ENCODE results near the gene CREBRF.

The CREBRF gene

GRCh38 chr5:173089581-173089980 is 33.4 kb downstream of the CREBRF start:
- Histone ChIP-seq H3K36me3 (replicated peaks; ENCODE audit: insufficient read depth, low read length) (no peaks in the 10 kb centered on the region), H3K27ac (ENCODE audit: low read length) (no peak overlapping the region), H3K9ac (ENCODE audit: low read length) (no peak overlapping the region), H3K4me1 (ENCODE audit: low read length) (no peaks in the 10 kb centered on the region), H4K20me1 (ENCODE audit: insufficient read depth, low read length) (no peaks in the 10 kb centered on the region), H3F3A (ENCODE audit: insufficient read depth, low read length) (no peaks in the 10 kb centered on the region), H3K9me2 (replicated peaks; ENCODE audit: insufficient read depth, low read length) (no peaks in the 10 kb centered on the region), H3K4me3 (ENCODE audit: low read length) (no peak overlapping the region), H2AFZ (ENCODE audit: low read length) (no peak overlapping the region), H3K27me3 (replicated peaks; ENCODE audit: insufficient read depth, low read length) (no peaks in the 10 kb centered on the region), H3K79me2 (ENCODE audit: low read length) (no peaks in the 10 kb centered on the region), H3K9me3 (replicated peaks; ENCODE audit: insufficient read depth, low read length) (no peaks in the 10 kb centered on the region), H3K4me2 (ENCODE audit: low read depth, low read length) (no peak overlapping the region)
- DNase-seq = no peak
- TF ChIP-seq EZH2 (optimal IDR thresholded peaks at IDR 0.05; ENCODE audit: low read depth, low read length) (no peak), EZH2phosphoT487 (IDR thresholded peaks at IDR 0.05; ENCODE audit: low read length) (no peak)

DNA sequence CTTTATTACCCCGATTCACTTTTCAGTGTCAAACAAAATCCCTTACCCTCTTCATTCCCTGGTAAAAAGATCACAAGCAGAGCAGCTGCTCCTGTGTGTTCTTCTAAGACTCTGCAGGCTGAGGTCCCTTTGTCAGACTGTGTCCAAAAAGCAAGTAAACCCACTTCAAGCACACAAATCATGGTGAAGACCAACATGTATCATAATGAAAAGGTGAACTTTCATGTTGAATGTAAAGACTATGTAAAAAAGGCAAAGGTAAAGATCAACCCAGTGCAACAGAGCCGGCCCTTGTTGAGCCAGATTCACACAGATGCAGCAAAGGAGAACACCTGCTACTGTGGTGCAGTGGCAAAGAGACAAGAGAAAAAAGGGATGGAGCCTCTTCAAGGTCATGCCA is 34.5 kb downstream of the CREBRF start:
- no peak overlapping the region for H3K27ac ChIP-seq (ENCODE audit: low read length)
- no peaks in the 10 kb centered on the region for H3F3A ChIP-seq (ENCODE audit: insufficient read depth, low read length)
- no peaks in the 10 kb centered on the region for H3K9me2 ChIP-seq (replicated peaks; ENCODE audit: insufficient read depth, low read length)

DNA sequence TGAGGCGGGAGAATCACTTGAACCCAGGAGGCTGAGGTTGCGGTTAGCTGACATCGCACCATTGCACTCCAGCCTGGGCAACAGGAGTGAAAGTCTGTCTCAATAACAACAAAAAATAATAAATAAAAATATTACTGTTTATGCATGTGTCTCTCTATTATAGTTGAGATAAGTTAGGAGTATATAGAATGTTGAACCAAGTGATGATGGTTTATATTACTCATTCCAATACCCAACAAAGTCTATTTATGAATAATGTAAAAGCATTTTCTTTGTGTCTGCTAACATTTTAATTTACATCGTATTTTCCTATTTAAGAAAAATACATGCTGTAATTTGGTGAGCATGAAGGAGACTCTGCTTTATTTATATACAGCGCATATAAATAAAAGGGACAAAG is 35.8 kb downstream of the CREBRF start:
- H3K4me3 ChIP-seq (ENCODE audit: low read length) = no peak overlapping the region
- no peaks in the 10 kb centered on the region for H4K20me1 ChIP-seq (ENCODE audit: insufficient read depth, low read length)
- H3K4me2 ChIP-seq (ENCODE audit: low read depth, low read length) = no peak overlapping the region
- H3K9me2 ChIP-seq (replicated peaks; ENCODE audit: insufficient read depth, low read length) = no peaks in the 10 kb centered on the region
- H3K4me1 ChIP-seq (ENCODE audit: low read length) = no peaks in the 10 kb centered on the region
- no peak overlapping the region for H3K9ac ChIP-seq (ENCODE audit: low read length)
- H3K79me2 ChIP-seq (ENCODE audit: low read length) = no peaks in the 10 kb centered on the region
- TF ChIP-seq EZH2 (optimal IDR thresholded peaks at IDR 0.05; ENCODE audit: low read depth, low read length) = no peak
- TF ChIP-seq, protein P1, sequence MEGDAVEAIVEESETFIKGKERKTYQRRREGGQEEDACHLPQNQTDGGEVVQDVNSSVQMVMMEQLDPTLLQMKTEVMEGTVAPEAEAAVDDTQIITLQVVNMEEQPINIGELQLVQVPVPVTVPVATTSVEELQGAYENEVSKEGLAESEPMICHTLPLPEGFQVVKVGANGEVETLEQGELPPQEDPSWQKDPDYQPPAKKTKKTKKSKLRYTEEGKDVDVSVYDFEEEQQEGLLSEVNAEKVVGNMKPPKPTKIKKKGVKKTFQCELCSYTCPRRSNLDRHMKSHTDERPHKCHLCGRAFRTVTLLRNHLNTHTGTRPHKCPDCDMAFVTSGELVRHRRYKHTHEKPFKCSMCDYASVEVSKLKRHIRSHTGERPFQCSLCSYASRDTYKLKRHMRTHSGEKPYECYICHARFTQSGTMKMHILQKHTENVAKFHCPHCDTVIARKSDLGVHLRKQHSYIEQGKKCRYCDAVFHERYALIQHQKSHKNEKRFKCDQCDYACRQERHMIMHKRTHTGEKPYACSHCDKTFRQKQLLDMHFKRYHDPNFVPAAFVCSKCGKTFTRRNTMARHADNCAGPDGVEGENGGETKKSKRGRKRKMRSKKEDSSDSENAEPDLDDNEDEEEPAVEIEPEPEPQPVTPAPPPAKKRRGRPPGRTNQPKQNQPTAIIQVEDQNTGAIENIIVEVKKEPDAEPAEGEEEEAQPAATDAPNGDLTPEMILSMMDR (IDR thresholded peaks at IDR 0.05; ENCODE audit: low read length) = no peak
- TF ChIP-seq EZH2phosphoT487 (IDR thresholded peaks at IDR 0.05; ENCODE audit: low read length) = no peak
- no peak overlapping the region for H2AFZ ChIP-seq (ENCODE audit: low read length)
- no peak for DNase-seq
- H3K36me3 ChIP-seq (replicated peaks; ENCODE audit: insufficient read depth, low read length) = no peaks in the 10 kb centered on the region
- no peaks in the 10 kb centered on the region for H3F3A ChIP-seq (ENCODE audit: insufficient read depth, low read length)
- no peak overlapping the region for H3K27ac ChIP-seq (ENCODE audit: low read length)
- H3K9me3 ChIP-seq (replicated peaks; ENCODE audit: insufficient read depth, low read length) = no peaks in the 10 kb centered on the region
- H3K27me3 ChIP-seq (replicated peaks; ENCODE audit: insufficient read depth, low read length) = no peaks in the 10 kb centered on the region

More for the DNA sequence above, 34.5 kb downstream of the CREBRF start:
- no peak for TF ChIP-seq EZH2 (optimal IDR thresholded peaks at IDR 0.05; ENCODE audit: low read depth, low read length)
- no peak for TF ChIP-seq EZH2phosphoT487 (IDR thresholded peaks at IDR 0.05; ENCODE audit: low read length)
- TF ChIP-seq, protein P1 (IDR thresholded peaks at IDR 0.05; ENCODE audit: low read length) = no peak
- no peak overlapping the region for H2AFZ ChIP-seq (ENCODE audit: low read length)
- H3K4me2 ChIP-seq (ENCODE audit: low read depth, low read length) = no peak overlapping the region
- no peaks in the 10 kb centered on the region for H3K79me2 ChIP-seq (ENCODE audit: low read length)
- no peak for DNase-seq
- no peak overlapping the region for H3K9ac ChIP-seq (ENCODE audit: low read length)
- no peak overlapping the region for H3K4me3 ChIP-seq (ENCODE audit: low read length)
- H4K20me1 ChIP-seq (ENCODE audit: insufficient read depth, low read length) = no peaks in the 10 kb centered on the region
- no peaks in the 10 kb centered on the region for H3K4me1 ChIP-seq (ENCODE audit: low read length)
- no peaks in the 10 kb centered on the region for H3K27me3 ChIP-seq (replicated peaks; ENCODE audit: insufficient read depth, low read length)
- no peaks in the 10 kb centered on the region for H3K36me3 ChIP-seq (replicated peaks; ENCODE audit: insufficient read depth, low read length)
- H3K9me3 ChIP-seq (replicated peaks; ENCODE audit: insufficient read depth, low read length) = no peaks in the 10 kb centered on the region

- Histone ChIP-seq H2AFZ (ENCODE audit: low read length) (no peak overlapping the region), H3K27ac (ENCODE audit: low read length) (no peak overlapping the region), H4K20me1 (ENCODE audit: insufficient read depth, low read length) (no peaks in the 10 kb centered on the region), H3K27me3 (replicated peaks; ENCODE audit: insufficient read depth, low read length) (no peaks in the 10 kb centered on the region), H3K36me3 (replicated peaks; ENCODE audit: insufficient read depth, low read length) (no peaks in the 10 kb centered on the region), H3K79me2 (ENCODE audit: low read length) (no peaks in the 10 kb centered on the region), H3K4me1 (ENCODE audit: low read length) (no peaks in the 10 kb centered on the region), H3K9ac (ENCODE audit: low read length) (no peak overlapping the region), H3K9me2 (replicated peaks; ENCODE audit: insufficient read depth, low read length) (no peaks in the 10 kb centered on the region), H3K9me3 (replicated peaks; ENCODE audit: insufficient read depth, low read length) (no peaks in the 10 kb centered on the region), H3F3A (ENCODE audit: insufficient read depth, low read length) (no peaks in the 10 kb centered on the region), H3K4me2 (ENCODE audit: low read depth, low read length) (no peak overlapping the region), H3K4me3 (ENCODE audit: low read length) (no peak overlapping the region)
- TF ChIP-seq EZH2phosphoT487 (IDR thresholded peaks at IDR 0.05; ENCODE audit: low read length) (no peak), EZH2 (optimal IDR thresholded peaks at IDR 0.05; ENCODE audit: low read depth, low read length) (no peak)
- TF ChIP-seq, protein P1 (IDR thresholded peaks at IDR 0.05; ENCODE audit: low read length) = no peak
- no peak for DNase-seq
These were observed 37.5 kb downstream of the CREBRF start for GRCh38 chr5:173093606-173094005.

Measured in MM.1S (cell line).